SKM-1 (cell line): ENCODE results near the gene DCTN5.
"Not testable (repeated sequence)": the region's sequence is repeated elsewhere in the genome, so short reads cannot be mapped to it uniquely, and the experiment has no call there.

Experiments
- DNase-seq: peaks from one replicate; lab custom pipeline; 2025; ENCODE audit not compliant: unreplicated experiment; lab: John Stamatoyannopoulos, UW

The DCTN5 gene

GRCh38 chr16:23640931-23641765, at the start of gene DCTN5, which contains the start of gene PALB2:
Gene DCTN5 (plus strand): TSS chr16:23641466. CDS start chr16:23641543, 77 bp downstream.
Gene PALB2 (minus strand): TSS chr16:23641310. CDS start chr16:23641157, 153 bp downstream.
- peak; percentile 93 for DNase-seq

- DNase-seq, result no peak
Measured at GRCh38 chr16:23594186-23594585, 47.1 kb upstream of the DCTN5 start.

DNA sequence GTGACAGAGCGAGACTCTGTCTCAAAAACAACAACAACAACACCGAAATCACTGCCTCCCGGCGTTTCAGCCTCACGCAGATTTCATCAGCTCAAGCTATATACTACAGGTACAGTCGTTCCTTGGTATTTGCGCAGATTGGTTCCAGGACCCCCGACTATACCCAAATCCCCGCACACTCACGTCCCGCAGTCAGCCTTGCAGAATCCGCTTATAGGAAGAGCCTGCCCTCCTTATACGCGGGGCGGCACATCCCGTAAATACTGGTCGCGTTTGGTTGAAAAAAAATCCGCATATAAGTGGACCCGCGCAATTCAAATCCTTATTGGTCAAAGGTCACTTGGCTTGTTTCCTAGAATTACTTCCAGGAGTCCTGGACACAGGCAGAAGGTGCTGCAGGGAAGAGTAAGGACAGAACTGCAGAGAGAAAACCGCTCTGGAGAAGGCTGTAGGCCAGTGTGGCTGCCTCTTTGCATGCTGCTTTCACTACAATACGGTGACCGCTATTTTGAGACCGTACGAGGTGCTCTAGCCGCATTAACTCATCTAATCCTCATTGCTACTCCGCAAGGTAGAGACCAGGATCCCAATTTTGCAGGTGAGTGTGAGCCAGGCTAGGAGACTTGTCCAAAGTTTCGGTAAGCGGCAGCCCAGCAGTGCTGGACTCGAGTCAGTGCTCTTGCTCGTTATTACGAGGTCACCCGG, 45.9 kb upstream of the DCTN5 start:
- no peak for DNase-seq

DNA sequence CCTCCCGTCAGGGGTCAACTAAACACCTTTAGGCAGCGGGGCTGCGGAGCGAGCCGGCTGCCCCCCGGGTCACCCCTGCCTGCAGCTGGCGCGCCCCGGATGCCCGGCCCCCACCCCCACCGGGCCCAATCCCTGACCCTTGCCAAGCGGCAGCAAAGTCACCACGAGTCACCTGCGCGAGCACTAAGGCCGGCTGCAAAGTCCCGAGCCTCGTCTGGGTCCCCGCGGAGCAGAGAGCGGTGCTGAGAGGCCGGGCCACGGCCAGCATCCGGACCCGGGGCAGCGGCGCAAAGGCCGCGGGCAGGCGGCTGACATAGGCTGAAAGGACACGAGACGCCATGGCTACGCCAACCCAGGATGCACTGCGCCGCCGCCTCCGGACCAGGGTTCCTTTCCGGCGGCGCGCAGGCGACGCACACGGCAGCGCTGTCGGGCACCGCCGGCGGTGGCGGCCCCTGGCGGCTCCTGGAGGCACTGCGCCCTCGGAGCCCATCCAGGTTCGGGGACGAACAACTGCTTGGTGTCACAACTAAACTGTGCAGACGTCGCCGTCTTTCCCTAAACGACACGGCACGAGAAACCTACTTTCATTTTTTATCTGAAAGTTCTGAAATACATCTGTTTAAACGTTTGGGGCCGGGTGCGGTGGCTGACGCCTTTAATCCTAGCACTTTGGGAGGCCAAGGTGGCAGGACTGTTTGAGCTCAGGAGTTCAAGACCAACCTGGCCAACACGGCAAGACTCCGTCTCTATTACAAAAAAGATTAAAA, 45.1 kb upstream of the DCTN5 start, which contains the start of gene NDUFAB1:
Gene NDUFAB1 (minus strand): TSS at position 366 of the 770 bp plus-strand sequence. CDS start 26 bp downstream, at position 340.
- peak; percentile 78 for DNase-seq

- DNase-seq, result no peak
Measured at GRCh38 chr16:23597003-23597756, 44.1 kb upstream of the DCTN5 start.

- no peak for DNase-seq
Measured at GRCh38 chr16:23607726-23608125, 33.5 kb upstream of the DCTN5 start.

DNA sequence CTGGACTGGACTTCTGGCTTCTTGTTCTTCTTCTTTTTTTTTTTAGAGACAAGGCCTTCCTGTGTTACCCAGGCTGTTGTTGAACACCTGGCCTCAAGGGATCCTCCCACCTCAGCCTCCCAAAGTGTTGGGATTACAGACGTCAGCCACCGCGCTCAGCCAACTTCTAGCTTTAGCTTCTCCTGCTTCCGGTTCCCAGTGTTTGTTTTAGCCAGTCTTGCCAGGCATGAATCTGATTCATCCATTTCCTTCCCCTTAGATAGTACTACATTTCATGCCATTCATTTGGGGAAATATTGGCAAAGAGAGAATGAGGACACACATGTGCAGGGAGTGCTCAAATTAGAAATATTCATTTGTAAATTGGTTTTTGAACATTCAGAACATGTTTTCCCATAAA, 33.1 kb upstream of the DCTN5 start:
- DNase-seq, result no peak

GRCh38 chr16:23609929-23610328, 31.3 kb upstream of the DCTN5 start:
- DNase-seq, result no peak

GRCh38 chr16:23610905-23611304, 30.4 kb upstream of the DCTN5 start:
- not testable (repeated sequence) for DNase-seq

DNA sequence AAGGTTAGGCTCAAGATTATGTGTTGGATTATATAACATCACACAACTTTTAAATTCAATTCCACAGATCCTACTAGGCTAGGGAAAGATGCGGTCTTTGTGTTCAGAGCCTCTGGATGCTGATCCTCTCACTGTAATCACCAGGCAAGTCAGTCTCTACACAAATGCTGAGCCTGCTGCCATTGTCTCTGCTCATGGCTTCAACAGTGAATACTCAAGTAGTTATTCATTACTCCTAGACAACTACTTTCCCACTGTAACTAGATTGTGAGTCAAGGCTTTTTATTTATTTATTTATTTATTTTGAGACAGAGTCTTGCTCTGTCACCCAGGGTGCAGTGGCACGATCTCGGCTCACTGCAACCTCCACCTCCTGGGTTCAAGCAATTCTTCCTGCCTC, 29.3 kb upstream of the DCTN5 start:
- no peak for DNase-seq

- DNase-seq, result no peak
Measured at GRCh38 chr16:23615805-23616204, 25.5 kb upstream of the DCTN5 start.

- no peak for DNase-seq
Measured at GRCh38 chr16:23624092-23624491, 17.2 kb upstream of the DCTN5 start.

DNA sequence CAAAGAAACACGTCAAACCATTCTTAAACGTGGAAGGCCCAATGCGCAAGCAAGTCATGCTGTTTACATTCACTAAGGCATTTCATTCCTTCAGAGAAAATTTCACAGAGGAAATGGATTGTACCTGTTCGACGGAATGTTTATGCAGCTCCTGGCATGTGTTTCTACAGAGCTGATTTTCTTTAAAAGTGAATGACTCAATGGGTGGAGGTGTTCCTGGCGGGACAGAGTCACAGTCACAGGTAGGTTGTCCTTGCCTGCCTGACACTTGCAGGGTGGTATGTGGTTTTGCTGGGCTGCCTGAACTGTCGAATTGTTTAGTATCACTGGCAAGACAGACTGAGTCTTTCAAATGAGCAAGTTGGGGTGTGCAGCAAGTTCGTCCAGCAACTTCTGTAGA, 11.8 kb upstream of the DCTN5 start:
- DNase-seq, result no peak

- not testable (repeated sequence) for DNase-seq
Measured at GRCh38 chr16:23631874-23632273, 9.4 kb upstream of the DCTN5 start.

- no peak for DNase-seq
Measured at GRCh38 chr16:23634461-23635036, 6.7 kb upstream of the DCTN5 start.

DNA sequence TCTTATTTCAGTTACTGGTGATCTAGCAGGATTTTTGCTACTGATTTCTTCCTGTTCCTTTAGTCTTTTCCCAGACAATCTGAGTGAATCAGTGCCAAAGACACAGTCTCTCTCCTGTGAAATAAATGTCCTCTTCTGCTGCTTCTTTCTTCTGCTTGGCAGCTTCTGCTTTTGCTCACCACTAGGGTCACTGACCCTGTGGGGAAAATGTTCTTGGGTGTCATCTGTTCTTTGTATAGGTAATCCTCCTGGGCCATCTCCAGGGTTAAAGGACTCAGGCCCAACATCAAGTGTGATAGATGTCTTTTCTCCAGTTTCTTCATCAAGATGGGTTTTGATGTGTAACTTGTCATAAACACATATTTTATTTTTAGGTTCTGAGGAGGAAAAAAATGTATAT, 5.3 kb upstream of the DCTN5 start:
- no peak for DNase-seq

DNA sequence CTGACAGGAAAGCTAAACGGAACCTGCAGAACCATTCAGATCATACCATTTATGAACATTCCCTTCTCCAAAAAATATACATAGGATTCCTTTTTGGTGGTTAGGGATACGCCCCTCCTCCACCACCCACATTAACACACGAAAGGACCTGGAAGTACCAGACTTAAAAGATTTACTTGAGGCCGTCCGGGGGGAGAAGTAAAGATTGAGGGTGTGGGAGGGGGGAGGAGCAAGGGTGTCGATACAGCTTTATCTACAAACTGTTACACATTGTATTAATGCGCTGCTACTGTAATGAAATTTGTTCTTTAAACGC, 693 bp upstream of the DCTN5 start:
- no peak for DNase-seq

DNA sequence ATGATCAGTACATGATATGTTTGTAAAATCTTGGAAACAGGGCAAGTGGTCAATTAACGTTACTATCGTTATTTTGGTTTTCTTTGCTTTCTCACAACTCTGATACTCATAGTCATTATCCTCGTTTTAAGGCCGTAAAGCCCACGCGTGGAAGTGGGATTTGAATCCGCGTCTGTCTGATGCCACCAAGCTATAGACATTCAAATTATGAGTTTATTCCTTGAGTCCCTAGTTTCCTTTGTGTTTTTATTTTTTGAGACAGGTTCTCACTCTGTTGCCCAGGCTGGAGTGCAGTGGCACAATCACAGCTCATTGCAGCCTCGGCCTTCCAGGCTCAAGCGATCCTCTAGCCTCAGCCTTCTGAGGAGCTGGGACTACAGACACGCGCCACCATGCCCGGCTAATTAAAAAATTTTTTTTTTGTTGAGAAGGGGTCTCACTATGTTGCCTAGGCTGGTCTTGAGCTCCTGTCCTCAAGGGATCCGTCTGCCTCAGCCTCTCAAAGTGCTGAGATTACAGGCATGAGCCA, 1.0 kb downstream of the DCTN5 start:
- DNase-seq, result no peak

GRCh38 chr16:23650674-23651416, 9.6 kb downstream of the DCTN5 start:
- DNase-seq, result no peak
